Activated T-cell treated with anti-CD3 and anti-CD28 coated beads for 4 hours (primary cell): Measurements from ENCODE around the gene ZNF496.
A peak's percentile ranks its signal among the peaks of the same experiment; 100 is the strongest.
"Not testable (repeated sequence)": the region's sequence is repeated elsewhere in the genome, so short reads cannot be mapped to it uniquely, and the experiment has no call there.

Experiments used
- DNase-seq: peaks from one replicate; pipeline ENCODE4 v3.0.0-alpha.2; 2020

ZNF496 gene

DNA sequence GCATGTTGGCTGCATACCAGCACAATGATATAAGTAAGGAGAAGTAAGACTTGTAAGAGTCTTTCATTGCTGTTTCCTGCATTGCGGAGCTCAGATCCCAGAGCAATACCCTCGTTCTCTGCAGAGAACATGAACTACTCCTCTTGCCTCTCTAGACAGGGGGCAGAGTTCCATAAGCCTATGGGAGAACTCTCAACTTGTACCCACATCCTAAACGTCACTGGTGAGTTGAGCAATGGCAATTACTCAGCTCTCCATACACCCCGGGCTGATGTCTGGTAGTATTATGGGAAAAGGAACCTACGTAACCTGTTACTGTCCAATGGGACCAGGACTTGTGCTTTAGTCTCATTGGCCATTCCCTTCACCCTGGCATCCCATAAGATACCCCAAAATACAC lies 27.3 kb upstream of the ZNF496 start:
- DNase-seq, result no peak

- DNase-seq, result no peak
Measured at GRCh38 chr1:247357781-247358211, 26.1 kb upstream of the ZNF496 start.

DNA sequence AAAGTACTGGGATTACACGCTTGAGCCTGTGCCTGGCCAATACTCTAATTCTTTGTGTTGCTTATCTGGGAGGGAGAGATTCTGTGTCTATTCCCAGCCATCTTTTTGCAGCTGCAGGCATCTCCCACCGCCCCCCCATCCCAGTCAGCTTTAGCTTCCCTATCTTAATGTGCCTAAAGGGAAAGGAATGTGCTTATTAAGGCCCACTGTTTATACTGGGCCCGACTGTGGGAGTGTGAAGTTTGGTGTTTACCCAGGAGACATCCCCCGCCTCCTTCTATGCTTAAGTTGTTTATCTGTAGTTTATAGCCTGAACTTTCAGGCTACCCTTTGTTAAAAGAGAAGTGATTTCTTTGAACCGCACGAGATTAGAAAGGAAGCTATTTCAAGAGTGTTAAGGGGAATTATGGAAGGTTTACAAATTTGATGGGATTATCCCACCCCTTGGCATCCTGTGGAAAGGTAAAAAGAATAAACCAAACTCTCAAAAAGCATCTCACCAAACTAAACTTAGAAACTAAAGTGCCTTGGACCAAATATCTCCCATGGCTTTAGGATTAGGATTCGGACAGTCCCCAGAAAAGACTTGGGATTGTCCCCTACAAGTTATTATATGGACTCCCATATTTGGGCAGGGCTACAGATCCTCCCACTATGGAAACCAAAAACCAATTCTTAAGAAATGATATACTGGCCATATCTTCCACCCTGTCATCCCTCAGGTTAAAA lies 25.5 kb upstream of the ZNF496 start:
- no peak for DNase-seq

DNA sequence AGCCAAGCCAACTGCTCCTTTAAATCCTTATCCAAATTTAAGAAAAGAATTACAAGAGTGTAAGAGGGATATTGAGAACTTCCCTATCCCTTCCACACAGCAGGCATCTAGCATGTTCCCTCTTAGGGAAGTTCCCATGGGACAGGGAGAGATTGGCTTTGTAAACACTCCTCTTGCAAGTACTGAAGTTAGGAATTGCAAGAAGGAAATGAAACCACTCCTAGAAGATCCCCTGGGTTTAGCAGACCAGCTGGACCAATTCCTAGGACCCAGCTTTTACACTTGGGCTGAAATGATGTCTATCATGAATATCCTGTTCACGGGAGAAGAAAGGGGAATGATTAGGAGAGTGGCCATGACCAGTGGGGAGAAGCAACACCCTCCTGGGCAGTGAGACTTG lies 23.5 kb upstream of the ZNF496 start:
- not testable (repeated sequence) for DNase-seq

GRCh38 chr1:247352175-247352574 lies 20.5 kb upstream of the ZNF496 start:
- DNase-seq, result no peak

GRCh38 chr1:247350587-247350986 lies 18.9 kb upstream of the ZNF496 start:
- DNase-seq, result no peak

DNA sequence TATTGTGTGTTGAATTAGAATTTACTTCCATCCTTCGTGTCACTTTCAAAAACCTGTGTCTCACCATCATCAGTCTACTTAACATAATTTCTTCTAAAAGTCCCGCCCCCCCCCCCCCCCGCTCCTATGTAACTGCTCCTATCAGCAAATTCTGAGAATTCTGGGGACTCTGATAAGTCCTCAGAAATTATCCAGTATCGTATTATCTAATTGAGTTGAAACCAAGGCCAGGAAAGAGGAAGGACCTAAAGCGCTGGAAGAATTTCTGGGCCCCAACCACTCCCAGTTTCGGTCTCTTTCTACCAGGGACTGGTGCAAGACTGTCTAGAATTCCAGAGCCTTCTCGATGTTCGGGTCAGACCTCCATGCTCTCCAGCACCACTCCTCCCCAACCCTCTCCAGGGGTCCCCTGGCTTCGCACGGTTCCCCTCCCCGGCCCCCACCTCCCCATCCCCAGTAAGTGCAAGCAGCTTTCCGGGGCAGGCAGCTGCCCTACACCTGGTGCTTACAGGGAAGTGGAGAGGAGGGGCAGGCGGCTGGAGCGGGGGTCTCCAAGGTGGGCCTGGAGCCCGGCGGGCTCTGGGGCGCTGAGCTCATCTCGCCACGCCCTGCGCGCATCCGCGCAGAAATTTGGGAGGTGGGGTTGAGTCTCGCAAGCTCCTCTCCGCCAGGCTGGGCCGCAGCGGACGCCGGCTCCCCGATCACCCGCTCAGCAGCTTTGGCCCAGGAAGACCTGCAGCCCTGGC lies 16.0 kb upstream of the ZNF496 start:
- no peak for DNase-seq

GRCh38 chr1:247345881-247346280 lies 14.2 kb upstream of the ZNF496 start:
- DNase-seq, result no peak

DNA sequence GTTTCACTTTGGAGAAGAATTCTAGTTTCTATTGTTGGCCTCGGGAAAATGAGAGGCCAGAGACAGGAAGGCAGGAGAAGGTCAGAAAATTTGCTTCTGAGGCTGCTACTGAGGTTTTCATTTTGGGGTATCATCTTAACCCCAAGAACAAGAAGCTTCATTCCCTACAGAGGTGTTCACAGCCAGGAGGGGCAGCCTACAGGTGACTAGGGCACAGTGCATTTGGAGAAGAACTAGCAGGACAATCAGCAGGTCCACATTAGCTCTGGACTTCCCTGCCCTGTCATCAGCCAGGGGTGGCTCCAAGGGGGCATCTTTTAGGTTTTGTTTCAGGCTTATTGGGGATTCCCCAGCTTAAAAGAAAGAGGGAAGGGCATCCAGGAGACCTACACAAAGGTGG lies 12.1 kb upstream of the ZNF496 start:
- DNase-seq, result no peak

DNA sequence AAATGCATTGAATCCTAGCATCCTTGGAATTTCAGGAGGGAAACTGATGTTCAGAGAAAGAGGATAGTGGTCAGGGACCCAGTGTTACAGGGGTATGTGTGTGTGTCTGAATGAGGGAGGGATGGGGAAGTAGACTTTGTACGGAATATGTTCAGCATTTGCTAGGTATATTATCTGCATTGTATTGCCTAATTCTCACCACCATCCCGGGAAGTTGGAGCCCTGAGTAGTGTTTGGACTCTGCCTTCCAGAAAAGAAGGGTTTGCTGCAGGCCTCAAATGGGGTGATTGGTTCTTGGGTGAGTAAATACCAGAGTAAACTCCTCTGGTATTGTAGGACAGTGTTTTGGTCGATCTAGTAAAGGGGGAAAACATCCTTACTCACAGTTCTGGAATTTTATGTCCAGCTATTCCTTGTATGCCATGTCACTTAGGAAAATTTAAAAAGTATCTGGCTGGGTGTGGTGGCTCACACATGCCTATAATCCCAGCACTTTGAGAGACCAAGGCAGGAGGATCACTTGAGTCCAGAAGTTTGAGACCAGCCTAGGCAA lies 7.1 kb upstream of the ZNF496 start:
- DNase-seq, result no peak

GRCh38 chr1:247337961-247338360 lies 6.3 kb upstream of the ZNF496 start:
- DNase-seq, result no peak

DNA sequence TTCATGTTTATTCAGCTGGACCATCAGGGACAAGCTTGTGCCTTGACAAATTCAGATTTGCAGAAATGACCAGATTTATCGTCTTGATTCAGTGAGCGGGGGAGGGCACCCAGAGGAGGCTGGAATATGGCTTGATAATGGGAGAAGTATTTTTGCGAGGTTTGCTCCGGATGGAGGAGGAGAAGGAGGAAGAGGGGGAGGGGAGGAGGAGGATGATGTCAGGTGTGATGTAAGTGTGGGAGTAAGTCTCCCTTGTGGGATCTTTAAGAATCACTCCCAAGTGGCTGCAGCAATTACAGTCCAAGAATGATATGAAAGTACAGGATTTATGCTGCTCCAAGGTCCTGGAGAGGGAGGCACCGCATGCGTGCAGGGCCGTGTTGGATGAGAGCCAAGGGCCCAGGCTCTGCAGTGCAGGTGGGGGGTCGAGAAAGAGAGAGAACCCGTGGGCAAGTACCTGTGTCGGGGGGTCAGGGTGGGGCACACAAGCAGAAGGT lies 5.6 kb upstream of the ZNF496 start:
- DNase-seq, result no peak

DNA sequence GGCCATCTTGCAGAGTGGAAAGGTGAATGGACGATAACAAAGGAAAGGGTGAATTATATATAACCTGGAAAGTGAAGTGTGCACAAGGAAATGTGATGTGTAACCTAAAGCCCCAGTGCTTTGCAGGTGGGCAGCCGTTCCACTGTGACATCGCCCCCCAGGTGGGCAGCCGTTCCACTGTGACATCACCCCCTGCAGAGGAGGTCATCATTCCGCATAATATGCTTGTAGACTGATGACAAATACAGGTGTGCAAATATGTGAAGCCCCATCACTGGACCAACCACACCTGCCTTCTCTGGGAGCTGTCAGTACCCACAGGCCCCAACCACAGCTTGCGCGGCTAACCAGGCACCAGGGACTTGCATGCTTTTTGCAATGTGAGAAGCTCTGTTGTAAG lies 4.7 kb upstream of the ZNF496 start:
- DNase-seq, result no peak

- DNase-seq, result no peak
Measured at GRCh38 chr1:247335882-247336281, 4.2 kb upstream of the ZNF496 start.

DNA sequence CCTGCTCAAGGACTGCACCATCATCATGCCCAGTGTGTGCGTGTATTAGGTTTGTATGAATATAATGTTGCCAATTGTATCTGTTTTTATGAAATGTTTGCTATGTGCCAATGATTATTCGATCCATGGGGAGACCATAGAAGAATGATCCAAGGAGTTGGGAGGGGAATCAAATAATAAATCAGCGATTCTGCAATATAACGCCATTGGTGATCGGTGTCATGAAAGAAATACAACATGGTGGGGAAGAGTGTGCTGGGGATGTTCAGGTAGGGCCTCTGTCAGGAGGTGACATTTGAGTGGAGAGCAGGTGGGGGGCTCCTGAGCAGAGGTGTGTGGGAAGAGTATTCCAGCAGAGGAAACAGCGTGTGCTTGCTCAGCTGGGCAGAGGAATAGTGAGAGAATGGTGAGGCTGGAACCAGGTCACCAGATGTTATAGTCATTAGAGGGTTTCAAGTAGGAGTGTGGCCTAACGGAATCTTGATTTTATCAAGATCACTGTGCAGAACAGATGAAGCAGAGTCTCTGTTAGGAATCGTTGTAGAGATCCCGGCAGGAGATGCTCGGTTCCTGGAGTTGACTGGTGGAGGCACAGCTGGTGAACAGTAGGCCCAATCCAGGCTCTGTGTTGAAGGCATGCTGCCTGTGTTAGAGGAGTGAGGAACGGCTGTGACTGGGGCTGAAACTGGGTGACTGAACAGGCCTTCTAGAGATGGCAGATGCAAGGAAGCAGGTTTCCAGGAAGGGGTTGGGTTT lies 2.9 kb upstream of the ZNF496 start:
- DNase-seq, result no peak

GRCh38 chr1:247332623-247333361 lies 1.1 kb upstream of the ZNF496 start:
- DNase-seq, result no peak

- peak; percentile 27 for DNase-seq
Measured at GRCh38 chr1:247332215-247332622, 552 bp upstream of the ZNF496 start.

DNA sequence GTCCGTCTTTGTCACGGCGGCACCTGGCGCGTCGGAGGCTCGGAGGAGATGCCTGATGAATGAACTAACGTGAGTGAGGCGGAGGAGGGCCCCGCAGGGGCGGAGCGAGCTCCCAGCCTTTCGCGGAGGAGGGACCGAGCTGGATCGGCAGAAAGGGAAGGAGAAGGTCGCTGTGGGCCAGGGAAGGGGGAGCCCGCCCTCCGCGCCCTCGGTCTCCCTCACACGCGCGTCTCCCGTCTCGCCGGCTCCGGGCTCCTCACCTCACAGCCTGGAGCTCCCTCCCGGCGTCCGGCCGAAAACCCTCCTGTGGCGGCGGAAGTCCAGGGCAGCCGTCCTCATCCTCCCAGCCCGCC lies 519 bp downstream of the ZNF496 start:
- DNase-seq, result peak; percentile 63

GRCh38 chr1:247330548-247331171 lies 1.0 kb downstream of the ZNF496 start:
- no peak for DNase-seq

- no peak for DNase-seq
Measured at GRCh38 chr1:247329097-247329617, 2.5 kb downstream of the ZNF496 start.

- DNase-seq, result no peak
Measured at GRCh38 chr1:247328311-247328710, 3.4 kb downstream of the ZNF496 start.
